ENCODE data around the gene LTN1.
A peak's percentile ranks its signal among the peaks of the same experiment; 100 is the strongest.
"Not testable (repeated sequence)": the region's sequence is repeated elsewhere in the genome, so short reads cannot be mapped to it uniquely, and the experiment has no call there.

LTN1 gene

DNA sequence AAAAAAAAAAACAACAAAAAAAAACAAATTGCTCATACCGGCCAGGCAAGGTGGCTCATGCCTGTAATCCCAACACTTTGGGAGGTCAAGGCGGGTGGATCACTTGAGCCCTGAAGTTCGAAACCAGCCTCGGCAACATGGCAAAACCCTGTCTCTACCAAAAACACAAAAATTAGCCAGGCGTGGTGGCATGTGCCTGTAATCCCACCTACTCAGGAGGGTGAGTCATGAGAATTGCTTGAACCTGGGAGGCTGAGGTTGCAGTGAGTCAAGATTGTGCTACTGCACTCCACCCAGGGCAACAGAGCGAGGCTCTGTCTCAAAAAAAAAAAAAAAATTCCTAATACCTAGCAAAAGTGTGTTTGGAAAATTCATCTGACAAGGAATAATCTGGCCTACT lies 4.5 kb downstream of the LTN1 start:
- DNase-seq, result not testable (repeated sequence)

DNA sequence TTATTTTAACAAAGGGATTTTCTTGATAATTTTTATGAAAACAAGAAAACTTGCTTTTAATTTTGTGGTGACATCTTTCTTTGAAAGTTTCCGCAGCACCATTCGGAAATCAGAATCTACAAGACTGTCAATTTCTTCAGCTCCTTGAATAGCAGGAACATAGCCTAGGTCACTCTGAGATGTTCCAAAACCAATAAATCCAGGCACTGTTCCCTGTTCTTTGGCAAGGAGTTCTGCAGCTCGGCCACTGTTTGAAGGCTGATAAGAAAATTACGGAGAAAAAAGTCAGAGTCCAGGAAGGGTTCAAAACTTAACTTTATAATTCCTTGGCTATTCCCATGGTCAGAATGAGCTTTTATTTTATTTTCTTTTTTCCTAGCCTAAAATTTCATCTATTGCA lies 6.0 kb downstream of the LTN1 start:
- no peak for DNase-seq

DNA sequence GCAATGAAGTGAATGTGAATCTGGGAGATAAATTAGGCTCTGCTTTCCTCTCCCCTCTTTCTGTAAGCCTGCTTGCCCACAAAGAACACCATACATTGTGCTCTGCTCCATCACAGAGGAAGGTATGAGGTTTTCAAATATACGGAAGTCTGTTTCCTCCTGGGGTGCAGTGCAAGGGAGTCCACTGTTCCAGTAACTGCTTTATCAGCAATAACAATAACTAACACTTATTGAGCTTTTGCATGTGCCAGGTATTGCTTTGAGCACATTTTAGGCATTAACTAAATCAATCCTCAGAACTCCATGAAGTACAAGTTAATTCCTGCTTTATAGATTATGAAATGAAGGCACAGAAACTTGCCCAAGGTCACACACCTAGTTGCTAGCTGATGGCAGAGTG lies 10.0 kb downstream of the LTN1 start:
- DNase-seq, result no peak

DNA sequence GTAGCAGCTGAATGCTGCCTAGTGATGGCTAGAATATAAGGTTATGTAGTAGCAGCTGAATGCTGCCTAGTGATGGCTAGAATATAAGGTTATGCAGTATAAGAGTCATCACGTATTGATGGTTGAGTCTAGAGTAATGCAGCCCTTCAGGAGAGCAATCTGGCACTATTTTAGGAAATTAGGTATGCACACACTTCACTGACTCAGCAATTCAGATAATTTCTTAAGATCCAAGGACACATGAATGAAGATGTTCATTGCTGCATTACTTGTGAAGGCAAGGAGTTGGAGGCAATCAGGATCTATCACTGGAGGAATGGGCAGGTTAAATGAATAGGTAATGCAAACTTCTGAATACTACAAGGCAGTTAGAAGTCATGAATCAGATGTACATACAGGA lies 13.6 kb downstream of the LTN1 start:
- DNase-seq, result no peak

DNA sequence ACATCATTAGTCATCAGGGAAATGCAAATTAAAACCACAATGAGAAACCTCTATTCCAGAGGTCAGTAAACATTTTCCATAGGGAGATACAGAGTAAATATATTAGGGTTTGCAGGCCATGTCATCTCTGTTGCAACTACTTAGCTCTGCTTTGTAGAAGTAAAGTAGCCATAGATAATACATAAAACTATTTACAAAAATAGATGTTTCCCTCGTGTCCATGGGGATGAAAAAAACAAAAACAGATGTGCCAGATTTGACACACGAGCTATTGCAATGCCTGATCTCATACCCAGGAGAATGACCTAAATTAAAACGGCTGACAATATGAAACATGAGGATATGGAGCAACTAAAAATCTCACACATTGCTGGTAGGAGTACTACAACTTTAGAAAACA lies 17.3 kb downstream of the LTN1 start:
- DNase-seq, result no peak

DNA sequence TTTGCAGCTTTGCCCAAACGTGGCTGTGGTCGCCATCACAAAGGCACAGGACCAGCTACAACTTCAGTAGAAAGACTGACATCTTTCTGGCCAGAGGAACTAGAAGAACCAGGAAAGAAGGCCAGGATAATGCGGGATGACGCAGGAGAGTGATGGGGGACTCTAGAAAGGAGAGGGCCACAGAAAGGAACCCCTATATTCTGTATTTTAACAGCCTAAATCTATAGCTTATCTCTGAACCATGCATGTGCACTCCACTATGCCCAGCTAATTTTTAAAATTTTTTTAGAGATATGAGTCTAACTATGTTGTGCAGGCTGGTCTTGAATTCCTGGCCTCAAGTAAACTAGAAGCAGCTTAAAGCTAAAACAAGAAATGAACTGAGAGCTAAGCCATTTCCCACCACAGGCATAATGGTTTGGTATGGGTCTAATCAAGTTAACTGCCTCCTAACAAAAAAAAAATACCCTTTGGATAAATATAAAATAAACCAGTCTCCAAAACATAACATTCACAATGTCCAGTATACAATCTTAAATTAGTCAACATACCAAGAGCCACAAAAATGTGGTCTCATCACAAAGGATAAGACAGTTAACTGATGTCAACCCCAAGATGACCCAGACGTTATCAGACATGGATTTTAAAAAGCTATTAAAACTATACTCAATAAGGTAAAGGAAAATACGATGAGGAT lies 18.0 kb downstream of the LTN1 start:
- DNase-seq, result no peak

DNA sequence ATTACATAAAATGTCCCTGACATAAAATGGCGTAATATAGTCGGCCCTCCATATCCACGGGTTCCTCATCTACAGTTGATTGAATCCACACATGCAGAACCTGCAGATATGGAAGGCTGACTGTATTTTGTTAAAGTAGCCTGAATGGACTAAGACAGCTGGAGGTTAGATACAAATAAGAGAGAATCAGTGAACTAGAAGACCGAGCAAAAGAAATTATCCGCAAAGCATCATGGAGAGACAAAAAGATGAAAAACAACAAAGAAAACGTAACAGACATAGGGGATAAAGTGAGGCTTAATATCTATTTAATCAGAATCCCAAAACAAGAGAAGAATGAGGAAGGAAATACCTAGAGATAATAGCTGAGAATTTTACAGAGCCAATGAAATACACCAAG lies 20.3 kb downstream of the LTN1 start:
- DNase-seq, result no peak

DNA sequence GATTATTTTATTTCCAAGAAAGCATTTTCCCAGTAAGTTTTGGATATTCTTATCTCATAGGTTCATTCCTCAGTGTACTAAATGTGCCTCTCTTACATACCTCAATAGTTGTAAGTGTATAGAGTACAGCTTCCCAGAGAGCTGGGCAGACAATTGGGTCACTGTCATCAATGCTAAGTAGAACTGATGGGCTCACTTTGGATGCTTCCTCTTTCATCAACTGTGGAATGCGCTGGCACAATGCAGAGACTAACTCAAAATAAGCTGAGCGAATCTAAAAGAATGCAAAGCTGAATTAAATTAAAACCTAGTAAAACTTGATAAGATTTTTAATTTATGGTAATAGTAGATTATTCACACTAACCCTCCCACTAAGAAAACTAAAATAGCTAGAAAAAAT lies 21.5 kb downstream of the LTN1 start:
- DNase-seq, result no peak

DNA sequence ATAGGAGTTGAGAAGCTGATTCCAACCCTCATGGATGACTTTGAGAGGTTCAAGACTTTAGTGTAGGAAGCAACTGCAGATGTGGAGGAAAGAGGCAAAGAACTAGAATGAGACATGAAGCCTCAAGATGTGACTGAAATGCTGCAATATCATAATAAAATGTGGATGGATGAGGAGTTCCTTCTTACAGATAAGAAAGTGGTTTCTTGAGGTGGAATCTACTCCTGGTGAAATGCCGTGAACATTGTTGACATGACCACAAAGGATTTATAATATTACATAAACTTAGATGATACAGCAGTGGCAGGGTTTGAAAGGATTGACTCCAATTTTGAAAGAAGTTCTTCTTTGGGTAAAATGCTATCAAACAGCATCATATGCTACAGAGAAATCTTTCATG lies 28.8 kb downstream of the LTN1 start:
- DNase-seq, result no peak

DNA sequence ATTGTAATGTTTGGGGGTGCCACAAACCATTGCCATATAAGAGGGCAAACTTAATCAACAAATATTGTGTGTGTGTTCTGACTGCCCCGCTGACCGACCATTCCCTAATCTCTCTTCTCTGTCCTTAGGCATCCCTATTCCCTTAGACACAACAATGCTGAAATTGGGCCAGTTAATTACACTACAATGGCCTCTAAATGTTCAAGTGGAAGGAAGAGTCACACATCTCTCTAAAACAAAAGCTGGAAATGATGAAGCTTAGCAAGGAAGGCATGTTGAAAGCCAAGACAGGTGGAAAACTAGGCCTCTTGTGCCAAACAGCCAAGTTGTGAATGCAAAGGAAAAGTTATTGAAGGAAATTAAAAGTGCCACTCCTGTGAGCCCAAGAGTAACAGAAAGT lies 30.2 kb downstream of the LTN1 start:
- DNase-seq, result no peak

DNA sequence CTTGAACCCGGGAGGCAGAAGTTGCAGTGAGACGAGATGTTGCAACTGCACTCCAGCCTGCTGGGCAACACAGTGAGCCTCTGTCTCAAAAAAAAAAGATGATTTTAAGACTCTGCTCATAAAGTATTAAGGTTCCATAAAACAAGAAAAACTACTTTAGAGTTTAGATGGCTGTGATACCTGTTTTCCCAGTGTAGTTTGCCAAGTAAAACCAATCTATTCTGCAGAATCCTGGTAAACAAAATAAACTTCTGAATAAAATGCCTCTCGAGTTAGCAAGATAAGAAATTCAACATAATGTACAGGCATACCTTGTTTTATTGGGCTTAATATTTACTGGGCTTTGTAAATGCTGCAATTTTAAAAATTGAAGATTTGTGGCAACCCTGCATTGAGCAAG lies 30.8 kb downstream of the LTN1 start:
- no peak for DNase-seq

DNA sequence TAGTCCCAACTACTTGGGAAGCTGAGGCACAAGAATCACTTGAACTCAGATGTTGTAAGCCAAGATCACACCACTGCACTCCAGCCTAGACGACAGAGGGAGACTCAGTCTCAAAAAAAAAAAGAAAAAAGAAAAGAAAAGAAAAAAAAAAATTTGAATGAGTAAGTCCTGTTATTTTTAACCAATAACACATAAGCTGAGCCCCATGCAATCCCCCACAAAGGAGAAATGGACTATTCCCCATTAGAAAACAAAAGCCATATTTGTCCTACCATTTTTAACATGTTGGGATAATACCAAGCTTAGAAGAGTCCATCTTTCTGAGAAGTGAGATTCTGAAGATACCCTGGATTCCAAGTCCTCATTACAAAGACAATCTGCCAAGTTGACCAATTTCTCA lies 32.4 kb downstream of the LTN1 start:
- no peak for DNase-seq

DNA sequence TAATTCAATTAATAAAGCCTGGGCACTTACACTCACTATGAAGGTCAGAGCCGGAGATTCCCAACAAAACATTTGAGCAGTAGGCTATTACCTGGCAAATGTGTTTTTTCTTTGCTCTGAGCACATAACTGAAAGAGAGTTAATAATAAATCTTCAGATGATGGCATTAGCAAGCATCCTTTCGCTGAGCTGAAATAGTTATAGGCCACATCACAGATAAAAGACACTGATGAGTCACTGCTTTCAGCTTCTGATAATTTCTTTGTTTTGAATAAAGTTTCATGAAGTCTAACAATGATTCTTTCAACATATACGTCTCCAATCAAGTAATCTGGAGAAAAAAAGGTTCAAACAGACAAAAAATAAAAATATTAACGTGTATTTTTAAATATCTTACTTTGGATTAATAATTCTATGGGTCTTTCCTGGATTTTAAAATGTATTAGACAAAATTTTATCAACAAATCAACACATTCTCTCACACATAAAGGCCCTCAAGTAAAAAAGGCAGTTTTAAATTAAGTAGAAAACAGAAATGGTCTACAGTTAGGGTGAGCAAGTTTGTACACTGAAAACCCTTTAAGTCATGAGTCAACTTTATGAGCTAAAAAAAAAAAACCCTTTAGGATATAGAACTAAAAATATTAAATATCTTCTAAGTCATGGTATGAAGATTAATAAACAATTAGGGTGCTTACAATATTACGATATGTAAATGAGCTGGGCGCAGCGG lies 33.1 kb downstream of the LTN1 start:
- DNase-seq, result no peak

DNA sequence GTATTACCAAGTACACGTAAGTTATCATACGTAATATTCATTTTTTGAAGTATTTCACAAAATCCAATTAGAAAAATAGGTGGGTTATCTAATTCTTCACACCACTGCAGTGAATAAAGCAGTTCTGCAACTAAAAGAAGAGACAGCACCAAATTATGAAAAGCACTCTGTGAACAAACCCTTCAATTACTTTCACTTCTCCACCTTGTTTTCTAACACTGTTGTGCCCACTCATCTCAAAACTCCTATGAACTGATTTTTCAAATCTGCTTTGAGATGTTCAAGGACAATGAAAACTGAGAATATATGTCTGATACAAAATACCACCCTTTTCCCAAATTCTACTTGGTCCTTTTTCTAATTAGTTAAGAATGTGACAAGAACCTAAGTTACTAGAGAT lies 39.4 kb downstream of the LTN1 start:
- peak in 1 of 5 donors; percentile 28 for DNase-seq

DNA sequence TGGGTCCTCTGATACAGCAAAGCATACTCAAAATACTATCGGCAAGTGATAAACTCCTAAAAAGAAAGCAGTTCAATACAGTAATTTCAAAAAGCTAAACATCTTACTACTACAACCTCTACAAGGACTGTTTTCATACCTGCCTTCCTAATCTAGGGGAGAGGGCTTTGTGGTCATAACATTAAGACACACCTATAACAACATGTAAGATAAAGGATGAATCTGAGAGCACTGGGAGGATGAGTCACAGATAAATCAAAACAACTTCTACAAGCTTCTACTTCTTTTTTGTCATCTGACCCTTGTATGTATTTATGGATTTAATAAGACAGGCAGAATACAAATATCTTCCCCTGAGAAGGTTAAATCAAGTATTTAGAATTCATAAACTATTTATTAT lies 40.0 kb downstream of the LTN1 start:
- no peak for DNase-seq

DNA sequence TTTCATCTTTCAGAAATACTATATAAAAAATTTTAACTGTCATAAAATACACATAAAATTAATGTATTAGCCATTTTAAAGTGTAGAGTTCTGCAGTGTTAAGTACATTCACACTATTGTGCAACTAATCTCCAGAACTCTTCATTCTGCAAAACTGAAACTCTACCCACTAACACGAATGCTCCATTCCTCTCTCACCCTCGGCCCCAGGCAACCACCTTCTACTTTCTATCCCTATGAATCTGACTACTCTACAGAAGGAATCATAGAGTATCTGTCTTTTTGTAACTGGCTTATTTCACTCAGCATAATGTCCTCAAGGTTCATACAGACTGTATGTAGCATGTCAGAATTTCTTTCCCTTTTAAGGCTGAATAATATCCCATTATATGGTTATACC lies 43.4 kb downstream of the LTN1 start:
- peak in 1 of 5 donors; percentile 37 for DNase-seq

DNA sequence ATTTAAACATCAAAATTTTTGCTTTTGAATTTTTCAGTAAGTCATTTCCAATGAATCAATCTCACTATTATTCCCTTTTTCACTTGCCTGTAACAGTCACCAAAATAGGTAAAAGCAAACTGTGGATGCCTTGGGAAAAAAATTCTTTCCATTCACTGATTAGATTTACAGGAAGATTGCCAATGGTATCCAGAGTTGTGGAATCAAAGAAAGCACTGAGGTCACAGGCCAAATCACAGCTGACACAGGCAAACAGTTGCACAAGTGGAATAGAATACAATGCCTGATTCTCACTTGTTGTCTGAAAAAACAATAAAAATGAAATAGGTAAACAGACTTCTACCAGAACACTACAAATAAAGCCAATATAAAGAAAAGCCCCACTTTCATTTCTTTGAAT lies 48.4 kb downstream of the LTN1 start:
- no peak for DNase-seq

DNA sequence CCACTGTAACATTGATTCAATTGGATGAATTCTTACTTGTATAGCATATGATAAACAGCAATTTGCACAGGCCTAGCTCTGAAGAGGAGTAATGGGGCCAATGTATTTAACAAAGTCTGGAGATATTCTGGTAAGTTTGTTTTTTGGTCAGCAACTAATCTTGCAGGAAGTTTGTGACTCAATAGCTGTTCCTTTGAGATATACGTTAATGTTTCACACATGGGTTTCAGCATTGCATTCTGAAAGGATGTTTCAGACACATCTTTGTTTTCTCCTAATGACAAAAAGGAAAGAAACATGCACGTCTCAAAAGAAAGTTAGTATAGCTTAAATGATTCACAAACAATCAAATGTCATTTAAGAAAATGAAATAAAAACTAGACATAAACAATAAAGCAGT lies 49.0 kb downstream of the LTN1 start:
- DNase-seq, result peak in 1 of 5 donors; percentile 52

DNA sequence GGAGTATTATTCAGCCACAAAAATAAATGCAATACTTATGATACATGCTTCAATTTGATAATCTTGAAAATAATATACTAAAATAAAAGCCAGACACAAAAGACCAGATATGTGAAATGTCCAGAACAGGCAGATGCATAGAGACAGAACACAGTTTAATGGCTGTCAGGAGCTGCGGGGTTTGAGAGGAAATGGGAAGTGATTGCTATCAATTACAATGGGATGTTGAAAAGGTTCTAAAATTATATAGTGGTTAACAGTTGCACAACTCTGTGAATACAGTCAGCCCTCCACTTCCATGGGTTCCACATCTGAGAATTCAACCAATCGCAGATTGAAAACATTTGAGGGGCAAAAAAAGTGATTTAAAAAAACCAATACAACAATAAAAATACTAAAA lies 54.0 kb downstream of the LTN1 start:
- no peak for DNase-seq

DNA sequence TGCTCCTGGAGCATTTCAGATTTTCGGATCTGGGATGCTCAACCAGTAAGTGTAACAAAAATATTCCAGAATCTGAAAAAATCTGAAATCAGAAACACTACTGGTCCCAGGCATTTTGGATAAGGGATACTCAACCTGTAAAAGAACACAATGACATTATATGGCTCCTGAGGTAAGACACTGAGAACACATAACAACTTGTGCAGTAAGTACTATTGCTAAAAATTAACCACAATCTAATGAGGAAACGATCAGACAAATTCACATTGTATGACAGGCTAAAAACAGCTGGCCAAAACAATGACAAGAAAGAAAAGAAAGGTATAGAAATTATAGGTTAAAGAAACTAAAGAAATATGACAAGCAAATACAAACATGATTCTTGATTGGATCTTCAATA lies 54.9 kb downstream of the LTN1 start:
- DNase-seq, result no peak

DNA sequence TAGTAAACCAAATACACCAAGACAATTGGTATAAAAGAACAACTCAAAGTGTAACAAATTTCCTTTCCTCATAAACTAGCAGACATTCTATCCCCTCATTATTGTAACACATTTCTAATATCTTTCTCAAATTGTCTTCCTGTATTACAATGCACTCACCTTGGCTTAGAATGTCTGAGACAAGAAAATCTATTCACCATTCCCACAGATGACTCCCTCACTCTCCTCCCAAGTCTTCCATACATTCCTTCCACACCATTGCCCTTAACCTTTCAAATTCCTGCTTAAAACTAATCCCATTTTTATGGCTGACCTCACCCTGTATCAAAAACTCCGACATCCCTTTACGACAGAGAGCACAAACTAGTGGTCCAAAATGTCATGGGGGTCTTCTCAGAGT lies 56.0 kb downstream of the LTN1 start:
- no peak for DNase-seq

DNA sequence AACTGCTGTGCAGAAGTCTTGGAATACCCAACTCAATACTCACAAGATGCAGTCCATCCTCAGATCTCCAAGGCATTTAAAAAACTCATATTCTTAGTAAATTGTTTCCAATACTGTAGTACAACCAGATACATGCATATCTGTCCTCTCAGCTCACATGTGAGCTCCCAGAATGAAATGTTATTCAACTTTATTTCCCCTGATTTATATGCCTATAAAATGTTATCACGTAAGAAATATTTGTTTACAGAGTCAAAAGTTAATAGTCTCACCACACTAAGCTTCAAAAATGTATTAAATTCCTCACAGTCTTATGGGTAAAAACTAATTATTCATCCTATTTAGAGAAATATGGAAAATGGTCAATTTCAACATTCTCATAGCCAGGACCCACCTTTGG lies 56.6 kb downstream of the LTN1 start:
- DNase-seq, result no peak

DNA sequence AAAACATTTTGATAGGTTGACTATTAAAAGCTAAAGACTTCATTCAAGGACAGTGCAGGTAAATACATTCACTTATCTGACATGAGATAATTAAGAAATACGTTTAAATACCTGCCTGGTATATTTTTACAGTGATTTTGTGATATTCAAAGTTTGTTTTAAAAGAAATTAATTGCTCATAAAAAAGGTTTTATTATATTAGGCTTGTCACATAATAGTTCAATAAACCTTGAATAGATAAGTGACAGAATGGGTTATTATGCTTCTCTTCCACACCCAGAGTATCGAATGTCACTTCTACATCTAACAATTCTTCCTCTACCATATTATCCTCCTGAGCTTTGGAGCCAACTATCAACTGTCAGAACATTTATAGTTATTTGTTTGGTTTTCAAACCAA lies 60.0 kb downstream of the LTN1 start:
- no peak for DNase-seq

DNA sequence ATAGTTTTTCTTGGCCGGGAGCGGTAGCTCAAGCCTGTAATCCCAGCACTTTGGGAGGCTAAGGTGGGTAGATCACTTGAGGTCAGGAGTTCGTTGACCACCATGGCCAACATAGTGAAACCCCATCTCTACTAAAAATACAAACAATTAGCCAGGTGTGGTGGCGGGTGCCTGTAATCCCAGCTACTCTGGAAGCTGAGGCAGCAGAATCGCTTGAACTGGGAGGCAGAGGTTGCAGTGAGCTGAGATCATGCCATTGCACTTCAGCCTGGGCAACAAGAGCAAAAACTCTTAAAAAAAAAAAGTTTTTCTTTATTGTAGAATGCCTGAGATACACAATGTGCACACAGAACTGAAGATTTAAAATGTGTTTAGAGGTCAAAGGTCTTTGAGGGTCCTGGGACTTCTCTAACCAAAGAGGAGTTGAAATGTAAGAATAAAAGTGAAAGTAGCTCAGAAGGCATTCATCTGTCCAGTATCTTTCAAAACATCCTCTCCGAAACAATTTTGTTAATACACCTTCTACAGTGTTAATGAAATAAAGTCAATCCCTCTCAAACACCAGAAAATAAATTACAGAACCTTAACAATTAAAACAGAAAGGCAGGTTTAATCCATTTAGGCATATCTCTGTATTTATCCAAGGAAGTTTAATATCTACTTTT lies 60.8 kb downstream of the LTN1 start:
- not testable (repeated sequence) for DNase-seq
